Upper lobe of right lung (tissue), 1 donor: Measurements from ENCODE around the gene ACTN1. TPM values are rescaled to one million over a fixed set of nuclear protein-coding genes. Genes with fewer than 3 reads are reported as not detected.

Experiments used
- ATAC-seq: fragments of 200-7000 bp; cut with Tn5 transposase; one replicate; pipeline ENCODE4 v1.9.1; 2020; ENCODE audit warnings: mild to moderate bottlenecking, moderate library complexity
- DNase-seq: peaks from one replicate; pipeline ENCODE4 v3.0.0-alpha.2; 2020
- H3K27ac ChIP-seq: fragments of 200-600 bp; one replicate; pipeline ENCODE4 v1.8.0; 2022
- H3K27me3 ChIP-seq: fragments of 200-600 bp; one replicate; pipeline ENCODE4 v1.8.0; 2022; ENCODE audit warnings: mild to moderate bottlenecking
- H3K36me3 ChIP-seq: fragments of 200-600 bp; one replicate; pipeline ENCODE4 v1.8.0; 2022
- H3K4me1 ChIP-seq: fragments of 200-600 bp; one replicate; pipeline ENCODE4 v1.8.0; 2022
- H3K4me3 ChIP-seq: fragments of 200-600 bp; one replicate; pipeline ENCODE4 v1.8.0; 2022; ENCODE audit warnings: mild to moderate bottlenecking
- H3K9me3 ChIP-seq: fragments of 200-600 bp; one replicate; pipeline ENCODE4 v1.8.0; 2022
- CTCF ChIP-seq: fragments of 200-600 bp; IDR thresholded peaks from one replicate; pipeline ENCODE4 v1.8.0; 2022; ENCODE audit warnings: antibody characterized with exemption
- intact Hi-C: fragments of 100-400 bp; cut with DNase I; formaldehyde crosslinking; loops from one replicate; pipeline ENCODE4 v1.11.0; 2022
- total RNA-seq: library from RNA; stranded (reverse); fragmentation: NEBNext Ultra II Directional; extraction: Animal tissue kit (Norgen Biotek cat#: 25700); gene quantifications from one replicate; pipeline ENCODE4 v1.2.1, GENCODE V29; 2021
- donor health status: DM: no; HTN: yes; CAD: no; lungs with severe emphysema.

The ACTN1 gene
- total RNA-seq, 1 donor from 2014 or later, result 177 TPM

DNA sequence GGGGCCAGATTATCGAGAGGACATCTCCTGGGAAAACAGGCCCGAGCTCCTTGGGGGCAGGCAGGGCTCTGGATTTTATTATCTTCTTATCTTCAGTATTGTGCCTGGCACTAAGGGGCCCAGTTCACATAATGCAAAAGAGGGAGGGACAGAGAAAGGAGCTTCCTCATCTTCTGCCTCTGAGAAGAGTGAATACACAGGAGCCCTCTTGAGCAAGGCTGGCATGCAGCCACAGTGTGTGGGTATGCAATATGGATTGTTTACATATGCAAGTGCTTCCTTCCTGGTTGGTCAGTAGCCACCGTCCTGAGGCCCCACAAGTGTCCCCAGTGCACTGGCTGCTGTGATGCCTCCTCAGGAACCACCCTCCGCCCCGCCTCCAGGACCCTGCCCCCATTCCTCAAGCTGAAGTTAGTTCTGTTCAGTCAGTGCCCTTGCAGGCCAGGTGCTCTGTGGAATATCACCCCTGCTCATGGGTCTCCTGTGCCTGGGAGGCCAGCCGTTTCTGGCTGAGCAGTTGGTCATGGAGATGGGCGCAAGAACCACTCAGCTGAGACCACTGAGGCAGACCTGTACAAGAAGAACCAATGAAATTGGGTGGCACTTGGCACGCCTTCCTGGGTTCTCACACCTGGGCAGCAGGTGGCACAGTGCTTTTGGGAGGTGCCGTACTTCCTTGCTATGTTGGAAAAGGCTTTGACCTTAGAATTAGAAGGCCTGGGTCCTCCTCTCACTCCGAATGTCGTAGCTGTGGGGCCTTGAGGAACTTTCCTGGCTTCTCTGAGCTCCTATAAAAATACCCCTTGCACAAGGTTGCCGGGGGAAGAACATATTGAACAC lies 35.1 kb upstream of the ACTN1 start:
- ATAC-seq (peak; percentile 95), DNase-seq (peak; percentile 91)
- Histone ChIP-seq H3K4me1 (peaks cover 16% of the 10 kb centered on the region), H3K36me3 (no peaks in the 10 kb centered on the region), H3K4me3 (no peak overlapping the region), H3K27ac (peak overlapping the region; percentile 60), H3K27me3 (no peaks in the 10 kb centered on the region), H3K9me3 (no peaks in the 10 kb centered on the region)
- intact Hi-C loops, result no loop called here
- TF ChIP-seq CTCF, result no peak

- Histone ChIP-seq H3K4me1 (peaks cover 20% of the 10 kb centered on the region), H3K4me3 (no peak overlapping the region), H3K36me3 (no peaks in the 10 kb centered on the region), H3K9me3 (no peaks in the 10 kb centered on the region), H3K27me3 (no peaks in the 10 kb centered on the region), H3K27ac (no peak overlapping the region)
- ATAC-seq (peak; percentile 26), DNase-seq (no peak)
- no peak for TF ChIP-seq CTCF
- intact Hi-C loops, result no loop called here
Observed at GRCh38 chr14:69012256-69012953, 33.3 kb upstream of the ACTN1 start.

- TF ChIP-seq CTCF, result no peak
- ATAC-seq (no peak), DNase-seq (no peak)
- no peak overlapping the region for H3K27ac ChIP-seq
- no peaks in the 10 kb centered on the region for H3K27me3 ChIP-seq
- H3K4me3 ChIP-seq, result no peak overlapping the region
- H3K36me3 ChIP-seq, result no peaks in the 10 kb centered on the region
- H3K9me3 ChIP-seq, result no peaks in the 10 kb centered on the region
- H3K4me1 ChIP-seq, result peaks cover 20% of the 10 kb centered on the region
- intact Hi-C loops, result no loop called here
Observed at GRCh38 chr14:69010648-69011047, 31.5 kb upstream of the ACTN1 start.

- intact Hi-C loops, result no loop called here
- no peak for DNase-seq
Observed at GRCh38 chr14:69008421-69008884, 29.4 kb upstream of the ACTN1 start.

GRCh38 chr14:69006346-69006745 lies 27.2 kb upstream of the ACTN1 start:
- peaks cover 4% of the 10 kb centered on the region for H3K4me1 ChIP-seq
- no peak for ATAC-seq
- no peaks in the 10 kb centered on the region for H3K36me3 ChIP-seq
- H3K27ac ChIP-seq, result no peak overlapping the region
- no peak overlapping the region for H3K4me3 ChIP-seq
- intact Hi-C loops, result no loop called here
- no peak for TF ChIP-seq CTCF
- no peaks in the 10 kb centered on the region for H3K9me3 ChIP-seq
- no peak for DNase-seq
- no peaks in the 10 kb centered on the region for H3K27me3 ChIP-seq

More at GRCh38 chr14:69008421-69008884, 29.4 kb upstream of the ACTN1 start:
- Histone ChIP-seq H3K9me3 (no peaks in the 10 kb centered on the region), H3K4me1 (peaks cover 5% of the 10 kb centered on the region), H3K27ac (no peak overlapping the region), H3K27me3 (no peaks in the 10 kb centered on the region), H3K36me3 (no peaks in the 10 kb centered on the region), H3K4me3 (no peak overlapping the region)
- TF ChIP-seq CTCF, result no peak
- no peak for ATAC-seq
